NCI-H2227 treated with DMSO at 0.1 percent for 48 hours (cell line): Measurements from ENCODE around the gene CCDC59.

Source experiments
- DNase-seq: peaks from one replicate; lab custom pipeline; 2025; lab: John Stamatoyannopoulos, UW

Gene CCDC59

DNA sequence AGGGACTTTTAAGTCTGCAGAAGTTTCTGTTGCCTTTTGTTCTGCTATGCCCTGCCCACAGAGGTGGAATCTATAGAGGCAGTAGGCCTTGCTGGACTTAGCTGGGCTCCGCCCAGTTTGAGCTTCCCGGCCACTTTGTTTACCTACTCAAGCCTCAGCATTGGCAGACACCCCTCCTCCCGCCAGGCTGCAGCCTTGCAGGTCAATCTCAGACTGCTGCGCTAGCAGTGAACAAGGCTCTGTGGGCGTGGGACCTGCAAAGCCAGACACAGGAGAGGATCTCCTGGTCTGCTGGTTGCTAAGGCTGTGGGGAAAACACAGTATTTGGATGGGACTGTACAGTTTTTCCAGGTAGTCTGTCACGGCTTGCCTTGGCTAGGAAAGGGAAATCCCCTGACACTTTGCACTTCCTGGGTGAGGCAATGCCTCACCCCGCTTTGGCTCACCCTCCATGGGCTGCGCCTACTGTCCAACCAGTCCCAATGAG, 43.7 kb downstream of the CCDC59 start:
- no peak for DNase-seq
